IPS DF 6.9 (cell line): Measurements from ENCODE around the gene DMRTB1.

Experiments used
- DNase-seq: peaks from one replicate; pipeline ENCODE4 v3.0.0-alpha.2; 2013; ENCODE audit warnings: low read depth, low spot score
- H3K27ac ChIP-seq: one replicate; pipeline ENCODE4 v1.5.1; 2013; ENCODE audit warnings: low read length, control low read depth
- H3K27me3 ChIP-seq: 2 replicates; pipeline ENCODE4 v1.6.1; 2013; ENCODE audit warnings: mild to moderate bottlenecking, low read length; ENCODE audit not compliant: control insufficient read depth, insufficient read depth
- H3K36me3 ChIP-seq: 2 replicates; pipeline ENCODE4 v1.6.1; 2013; ENCODE audit warnings: low read length; ENCODE audit not compliant: control insufficient read depth, insufficient read depth
- H3K4me1 ChIP-seq: 2 replicates; pipeline ENCODE4 v1.6.1; 2013; ENCODE audit warnings: low read length; ENCODE audit not compliant: control insufficient read depth, insufficient read depth
- H3K4me3 ChIP-seq: 2 replicates; pipeline ENCODE4 v1.5.1; 2013; ENCODE audit warnings: mild to moderate bottlenecking, low read length
- H3K9me3 ChIP-seq: 2 replicates; pipeline ENCODE4 v1.6.1; 2013; ENCODE audit warnings: low read length, inconsistent platforms; ENCODE audit not compliant: control insufficient read depth, insufficient read depth
- WGBS: extraction: QIAGEN DNeasy Blood & Tissue Kit; methylation state at CpG from one replicate; pipeline ENCODE4 v1.1.7; 2013; ENCODE audit warnings: mixed read lengths, missing lambda C conversion rate; ENCODE audit not compliant: insufficient read length, insufficient coverage; 5-methylcytosine and 5-hydroxymethylcytosine counted together

DMRTB1 gene

DNA sequence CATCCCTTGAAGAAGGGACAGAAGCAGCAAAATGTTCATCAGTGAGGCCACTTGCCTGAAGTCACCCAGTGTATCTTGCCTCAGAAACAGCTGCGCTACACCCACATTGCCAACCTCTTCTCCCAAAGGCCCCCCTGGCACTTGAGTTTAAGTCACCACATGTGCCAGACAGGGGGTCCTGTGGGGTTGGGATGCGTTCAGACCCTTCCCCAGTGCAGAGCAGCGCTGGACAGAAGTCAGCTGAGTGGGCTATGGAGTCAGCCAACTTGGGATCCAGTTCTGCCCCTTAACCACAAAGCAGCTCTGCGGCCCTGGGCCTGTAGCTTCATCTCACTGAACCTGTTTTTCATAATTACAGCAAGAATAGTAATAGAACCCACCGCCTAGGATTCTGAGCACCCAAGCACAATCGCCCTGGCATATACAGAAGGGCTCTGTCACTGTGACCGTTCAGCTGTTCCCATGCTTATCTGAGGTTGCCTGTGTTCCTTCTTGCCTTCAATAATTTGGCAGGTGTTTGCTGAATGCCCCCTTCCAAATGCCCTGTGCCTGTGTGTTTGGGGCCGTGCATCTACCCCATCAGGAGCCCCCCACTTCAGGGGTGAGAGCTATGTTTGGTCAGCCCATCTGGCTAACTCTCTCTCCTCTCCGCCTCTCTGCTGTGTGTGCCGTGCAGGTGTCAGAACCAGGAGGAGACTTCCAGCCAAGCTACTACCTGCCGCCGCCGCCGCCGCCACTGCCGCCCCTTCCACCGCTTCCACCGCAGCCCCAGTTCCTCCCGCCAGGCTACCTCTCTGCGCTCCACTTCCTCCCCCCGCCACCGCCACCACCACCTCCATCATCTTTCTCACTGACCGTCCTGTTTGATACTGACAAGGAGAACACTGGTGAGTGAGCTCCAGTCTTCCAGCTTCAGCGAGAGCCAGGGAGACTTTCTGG is 5.0 kb downstream of the DMRTB1 start:
- H3K9me3 ChIP-seq = no peaks in the 10 kb centered on the region
- H3K27ac ChIP-seq = no peak overlapping the region
- H3K27me3 ChIP-seq = no peaks in the 10 kb centered on the region
- H3K4me1 ChIP-seq = no peaks in the 10 kb centered on the region; the same call in 1 of the 2 replicates
- no CpG with 5 or more reads among the region's 24 CpGs for WGBS
- no peaks in the 10 kb centered on the region; the same call in 1 of the 2 replicates for H3K36me3 ChIP-seq
- DNase-seq = no peak
- no peak overlapping the region for H3K4me3 ChIP-seq

GRCh38 chr1:53465023-53465957 is 6.1 kb downstream of the DMRTB1 start:
- no CpG with 5 or more reads among the region's 4 CpGs for WGBS
- Histone ChIP-seq H3K36me3 (no peaks in the 10 kb centered on the region; the same call in 1 of the 2 replicates), H3K27ac (no peak overlapping the region), H3K9me3 (no peaks in the 10 kb centered on the region), H3K4me1 (no peaks in the 10 kb centered on the region; the same call in none of the 2 replicates), H3K27me3 (no peaks in the 10 kb centered on the region), H3K4me3 (no peak overlapping the region)
- no peak for DNase-seq

GRCh38 chr1:53467391-53467790 is 8.2 kb downstream of the DMRTB1 start:
- Histone ChIP-seq H3K9me3 (no peaks in the 10 kb centered on the region), H3K4me1 (peaks cover 4% of the 10 kb centered on the region), H3K4me3 (no peak overlapping the region), H3K36me3 (no peaks in the 10 kb centered on the region), H3K27me3 (no peaks in the 10 kb centered on the region), H3K27ac (no peak overlapping the region)
- no peak for DNase-seq

- DNase-seq = no peak
- no CpG with 5 or more reads among the region's 2 CpGs for WGBS
- Histone ChIP-seq H3K27me3 (no peaks in the 10 kb centered on the region), H3K27ac (no peak overlapping the region), H3K4me3 (no peak overlapping the region), H3K36me3 (no peaks in the 10 kb centered on the region), H3K4me1 (peaks cover 4% of the 10 kb centered on the region), H3K9me3 (no peaks in the 10 kb centered on the region)
These were observed 9.2 kb downstream of the DMRTB1 start for GRCh38 chr1:53468374-53468773.

DNA sequence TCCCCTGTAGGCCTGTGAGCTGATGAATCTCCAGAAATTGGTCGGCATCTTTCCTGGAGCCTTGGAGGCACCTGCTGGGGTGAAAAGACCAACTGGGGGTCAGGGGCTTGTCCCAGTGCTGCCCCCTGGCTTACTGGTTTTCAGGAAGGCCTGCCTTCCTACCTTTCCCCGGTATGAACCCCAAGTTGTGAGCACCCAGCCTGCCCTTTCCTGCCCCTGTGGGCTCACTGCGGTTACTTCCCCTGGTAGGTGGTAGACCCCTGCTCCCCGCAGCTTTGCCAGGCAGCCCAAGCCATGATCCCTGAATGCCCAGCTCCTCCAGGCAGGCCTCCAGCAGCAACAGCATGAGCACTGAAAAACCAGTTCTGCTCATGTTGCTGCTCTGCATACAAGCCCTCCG is 10.2 kb downstream of the DMRTB1 start:
- H3K4me3 ChIP-seq = no peak overlapping the region

GRCh38 chr1:53470155-53470554 is 11.0 kb downstream of the DMRTB1 start:
- H3K4me3 ChIP-seq = no peak overlapping the region
- no peaks in the 10 kb centered on the region for H3K27me3 ChIP-seq
- no peaks in the 10 kb centered on the region for H3K36me3 ChIP-seq
- H3K9me3 ChIP-seq = no peaks in the 10 kb centered on the region
- peak; percentile 90 for DNase-seq
- no CpG with 5 or more reads among the region's 28 CpGs for WGBS
- H3K27ac ChIP-seq = no peak overlapping the region
- peaks cover 4% of the 10 kb centered on the region for H3K4me1 ChIP-seq

More for the DNA sequence above, 10.2 kb downstream of the DMRTB1 start:
- Histone ChIP-seq H3K36me3 (no peaks in the 10 kb centered on the region), H3K4me1 (peaks cover 4% of the 10 kb centered on the region), H3K27me3 (no peaks in the 10 kb centered on the region), H3K27ac (no peak overlapping the region), H3K9me3 (no peaks in the 10 kb centered on the region)
- DNase-seq = no peak
- WGBS = no CpG with 5 or more reads among the region's 5 CpGs

DNA sequence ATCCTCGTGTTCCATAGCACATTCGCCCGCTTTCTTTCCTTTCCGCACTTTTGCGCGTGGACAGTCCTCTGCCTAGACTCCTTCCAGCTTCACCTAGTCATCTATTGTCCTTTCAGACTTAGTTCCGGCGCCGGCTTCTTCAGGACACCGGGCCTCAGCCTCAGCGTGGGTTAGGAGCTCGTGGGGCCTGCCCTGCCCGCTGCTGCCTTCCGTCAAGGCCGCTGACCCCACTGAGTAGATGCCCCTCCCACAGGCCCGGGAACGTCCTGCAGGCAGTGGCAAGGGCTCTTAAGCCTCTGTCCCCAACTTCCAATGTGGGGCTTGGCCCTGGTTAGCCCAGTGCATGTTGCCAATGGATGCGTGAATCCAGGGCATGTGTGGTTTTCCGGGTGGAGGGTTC is 11.4 kb downstream of the DMRTB1 start:
- DNase-seq = no peak
- H3K4me3 ChIP-seq = no peak overlapping the region
- no CpG with 5 or more reads among the region's 19 CpGs for WGBS
- no peaks in the 10 kb centered on the region for H3K9me3 ChIP-seq
- H3K36me3 ChIP-seq = no peaks in the 10 kb centered on the region
- peaks cover 4% of the 10 kb centered on the region for H3K4me1 ChIP-seq
- no peak overlapping the region for H3K27ac ChIP-seq
- H3K27me3 ChIP-seq = no peaks in the 10 kb centered on the region

- Histone ChIP-seq H3K27me3 (no peaks in the 10 kb centered on the region), H3K27ac (no peak overlapping the region), H3K4me3 (no peak overlapping the region), H3K36me3 (no peaks in the 10 kb centered on the region), H3K9me3 (no peaks in the 10 kb centered on the region), H3K4me1 (peaks cover 4% of the 10 kb centered on the region)
- no CpG with 5 or more reads among the region's 9 CpGs for WGBS
- DNase-seq = no peak
These were observed 11.8 kb downstream of the DMRTB1 start for GRCh38 chr1:53471000-53471399.

GRCh38 chr1:53473463-53473862 is 14.3 kb downstream of the DMRTB1 start:
- no CpG with 5 or more reads among the region's 3 CpGs for WGBS
- H3K27ac ChIP-seq = no peak overlapping the region
- no peaks in the 10 kb centered on the region for H3K36me3 ChIP-seq
- no peak overlapping the region for H3K4me3 ChIP-seq
- DNase-seq = no peak
- no peaks in the 10 kb centered on the region for H3K27me3 ChIP-seq
- H3K4me1 ChIP-seq = peaks cover 4% of the 10 kb centered on the region
- no peaks in the 10 kb centered on the region for H3K9me3 ChIP-seq

GRCh38 chr1:53475664-53476063 is 16.5 kb downstream of the DMRTB1 start:
- WGBS = no CpG with 5 or more reads among the region's 7 CpGs
- Histone ChIP-seq H3K36me3 (no peaks in the 10 kb centered on the region), H3K4me1 (peaks cover 2% of the 10 kb centered on the region), H3K4me3 (no peak overlapping the region), H3K27me3 (no peaks in the 10 kb centered on the region), H3K27ac (no peak overlapping the region), H3K9me3 (no peaks in the 10 kb centered on the region)
- no peak for DNase-seq
